H1 (cell line): ENCODE measurements around the gene ARID5B. TPM values are rescaled to one million over a fixed set of nuclear protein-coding genes. Genes with fewer than 3 reads are reported as not detected.

Experiments
- CTCF ChIA-PET: fragments of 300-600 bp; sonication (Branson Sonifier 250); formaldehyde crosslinking; loops from one replicate; lab custom pipeline; 2021; ENCODE audit not compliant: partially characterized antibody; lab: Charles Lee
- POLR2A ChIA-PET: fragments of 300-600 bp; sonication (Branson Sonifier 250); formaldehyde crosslinking; loops from one replicate; lab custom pipeline; 2021; ENCODE audit warnings: inconsistent platforms; ENCODE audit not compliant: partially characterized antibody; lab: Charles Lee
- DNase-seq, 2 experiments: peaks; one replicate each; pipeline versions ENCODE4 v3.0.0 to v3.0.0-alpha.2; 2010 to 2022; ENCODE audit warnings: low spot score in 2 of 2, low read depth in 1 of 2, mixed read lengths in 1 of 2
- FAIRE-seq: peaks from 2 replicates; lab custom pipeline; 2011; peaks lifted over from hg19 to GRCh38; lab: Jason Lieb, UNC
- H2AFZ ChIP-seq: 2 replicates; pipeline ENCODE4 v1.8.1; 2012; ENCODE audit warnings: low read length, inconsistent platforms
- H2AK5ac ChIP-seq: 2 replicates; pipeline ENCODE4 v1.6.1; 2013; ENCODE audit warnings: low read depth, low read length
- H2BK120ac ChIP-seq: replicated peaks from 2 replicates; pipeline ENCODE3; 2013; ENCODE audit warnings: low read depth, low read length, inconsistent platforms
- H2BK12ac ChIP-seq: 2 replicates; pipeline ENCODE4 v1.6.1; 2013; ENCODE audit warnings: low read depth, low read length
- H2BK15ac ChIP-seq: 2 replicates; pipeline ENCODE4 v1.6.1; 2013; ENCODE audit warnings: low read length
- H2BK20ac ChIP-seq: 2 replicates; pipeline ENCODE4 v1.6.1; 2013; ENCODE audit warnings: low read length
- H2BK5ac ChIP-seq: 2 replicates; pipeline ENCODE4 v1.6.1; 2013; ENCODE audit warnings: low read depth, low read length
- H3K14ac ChIP-seq: 2 replicates; pipeline ENCODE4 v1.6.1; 2013; ENCODE audit warnings: inconsistent platforms; ENCODE audit not compliant: insufficient read length
- H3K18ac ChIP-seq: 2 replicates; pipeline ENCODE4 v1.6.1; 2013; ENCODE audit warnings: low read length; ENCODE audit errors: extremely low read depth
- H3K23ac ChIP-seq: 2 replicates; pipeline ENCODE4 v1.6.1; 2013; ENCODE audit warnings: inconsistent platforms; ENCODE audit not compliant: insufficient read length
- H3K23me2 ChIP-seq: 2 replicates; pipeline ENCODE4 v1.6.1; 2013; ENCODE audit warnings: low read depth, low read length
- H3K27ac ChIP-seq: 2 replicates; pipeline ENCODE4 v1.6.1; 2011; ENCODE audit warnings: low read depth, low read length, inconsistent platforms
- H3K27me3 ChIP-seq, 4 experiments: replicated peaks in 1 of 4; 1 replicate in 1 of 4; 2 replicates in 3 of 4; pipeline versions ENCODE4 v1.6.1 to v1.8.1; 2011 to 2013; ENCODE audit warnings: low read length in 3 of 4, mild to moderate bottlenecking in 3 of 4, inconsistent platforms in 2 of 4, mixed read lengths in 2 of 4, moderate library complexity in 1 of 4; ENCODE audit not compliant: control insufficient read depth in 3 of 4, insufficient read depth in 3 of 4; ENCODE audit errors: extremely low read depth in 1 of 4
- H3K36me3 ChIP-seq, 4 experiments: 2 replicates each; pipeline versions ENCODE4 v1.6.1 to v1.8.1; 2011 to 2013; ENCODE audit warnings: mild to moderate bottlenecking in 4 of 4, low read length in 3 of 4, moderate library complexity in 2 of 4, control low read depth in 1 of 4, inconsistent platforms in 1 of 4; ENCODE audit not compliant: insufficient read depth in 4 of 4, control insufficient read depth in 2 of 4
- H3K4ac ChIP-seq: replicated peaks from 2 replicates; pipeline ENCODE3; 2013; ENCODE audit warnings: low read length, low read depth, mixed read lengths, inconsistent platforms; ENCODE audit not compliant: insufficient read length
- H3K4me1 ChIP-seq, 4 experiments: replicated peaks in 1 of 4; 1 replicate in 1 of 4; 2 replicates in 3 of 4; pipeline versions ENCODE4 v1.6.1 to v1.8.1; 2011 to 2013; ENCODE audit warnings: low read length in 3 of 4, inconsistent platforms in 2 of 4, mixed read lengths in 1 of 4; ENCODE audit not compliant: insufficient read depth in 4 of 4, control insufficient read depth in 3 of 4
- H3K4me2 ChIP-seq, 2 experiments: 2 replicates each; pipeline versions ENCODE4 v1.6.1 to v1.8.1; 2011 to 2013; ENCODE audit warnings: low read depth in 2 of 2, low read length in 2 of 2, control low read depth in 1 of 2, inconsistent platforms in 1 of 2, mild to moderate bottlenecking in 1 of 2; ENCODE audit not compliant: insufficient read depth in 1 of 2
- H3K4me3 ChIP-seq, 4 experiments: fragments of 200-600, 300-600 bp in 1 of 4; sonication (generic), shearing (Covaris generic), sonication (Bioruptor Twin) in 1 of 4; 2 replicates each; pipeline versions ENCODE4 v1.5.1 to v1.8.1; 2011 to 2016; ENCODE audit warnings: low read length in 4 of 4, low read depth in 3 of 4, control low read depth in 2 of 4, inconsistent platforms in 2 of 4, mild to moderate bottlenecking in 2 of 4, mixed read lengths in 1 of 4, moderate library complexity in 1 of 4; ENCODE audit not compliant: insufficient read depth in 2 of 4; ENCODE audit errors: extremely low read depth in 1 of 4
- H3K56ac ChIP-seq: replicated peaks from 2 replicates; pipeline ENCODE3; 2013; ENCODE audit warnings: low read depth, mild to moderate bottlenecking, mixed read lengths, low read length, inconsistent platforms; ENCODE audit not compliant: insufficient read length
- H3K79me1 ChIP-seq: 2 replicates; pipeline ENCODE4 v1.6.1; 2013; ENCODE audit warnings: low read depth, low read length, control low read depth
- H3K79me2 ChIP-seq, 2 experiments: 2 replicates each; pipeline versions ENCODE4 v1.6.1 to v1.8.1; 2012 to 2013; ENCODE audit warnings: low read length in 2 of 2, mild to moderate bottlenecking in 2 of 2, inconsistent platforms in 1 of 2; ENCODE audit not compliant: insufficient read depth in 2 of 2, control insufficient read depth in 1 of 2
- H3K9ac ChIP-seq, 4 experiments: replicated peaks in 1 of 4; 1 replicate in 1 of 4; 2 replicates in 3 of 4; pipeline versions ENCODE4 v1.6.1 to v1.8.1; 2011 to 2013; ENCODE audit warnings: low read depth in 3 of 4, low read length in 3 of 4, control low read depth in 2 of 4, mild to moderate bottlenecking in 2 of 4, moderate library complexity in 2 of 4, inconsistent platforms in 1 of 4; ENCODE audit errors: extremely low read depth in 1 of 4
- H3K9me3 ChIP-seq, 2 experiments: 2 replicates each; pipeline versions ENCODE4 v1.6.1 to v1.8.1; 2012 to 2013; ENCODE audit warnings: mild to moderate bottlenecking in 2 of 2, moderate library complexity in 2 of 2, control low read depth in 1 of 2, inconsistent platforms in 1 of 2, low read depth in 1 of 2, low read length in 1 of 2, mixed read lengths in 1 of 2; ENCODE audit not compliant: insufficient read depth in 2 of 2
- H4K20me1 ChIP-seq, 2 experiments: replicated peaks in 1 of 2; 2 replicates each; pipeline versions ENCODE3 to v1.8.1; 2011 to 2013; ENCODE audit warnings: inconsistent platforms in 2 of 2, low read length in 2 of 2, mild to moderate bottlenecking in 1 of 2; ENCODE audit not compliant: insufficient read depth in 2 of 2, control insufficient read depth in 1 of 2
- H4K5ac ChIP-seq: 2 replicates; pipeline ENCODE4 v1.6.1; 2013; ENCODE audit warnings: low read length, low read depth, mixed read lengths, inconsistent platforms; ENCODE audit not compliant: insufficient read length
- H4K8ac ChIP-seq: 2 replicates; pipeline ENCODE4 v1.8.0; 2013; ENCODE audit warnings: mild to moderate bottlenecking, moderate library complexity, low read length, inconsistent platforms; ENCODE audit not compliant: insufficient read depth; ENCODE audit errors: extremely low read depth
- H4K91ac ChIP-seq: replicated peaks from 2 replicates; pipeline ENCODE3; 2013; ENCODE audit warnings: low read length, mixed read lengths, inconsistent platforms; ENCODE audit not compliant: insufficient read length
- ATF2 ChIP-seq: IDR thresholded peaks from 2 replicates; pipeline ENCODE4 v1.6.1; 2012; ENCODE audit warnings: low read length, inconsistent platforms
- BACH1 ChIP-seq: IDR thresholded peaks from 2 replicates; pipeline ENCODE4 v1.6.1; 2012; ENCODE audit warnings: low read length, improper control_type of control experiment
- BRCA1 ChIP-seq: IDR thresholded peaks from 2 replicates; pipeline ENCODE4 v1.6.1; 2012; ENCODE audit warnings: low read depth, low read length, improper control_type of control experiment
- CEBPB ChIP-seq: IDR thresholded peaks from 2 replicates; pipeline ENCODE4 v1.6.1; 2012; ENCODE audit warnings: low read depth, low read length
- CHD1 ChIP-seq: IDR thresholded peaks from 2 replicates; pipeline ENCODE4 v1.6.1; 2012; ENCODE audit warnings: low read depth, low read length, improper control_type of control experiment
- CREB1 ChIP-seq: IDR thresholded peaks from 2 replicates; pipeline ENCODE4 v1.6.1; 2012; ENCODE audit warnings: inconsistent platforms
- EGR1 ChIP-seq: IDR thresholded peaks from 2 replicates; pipeline ENCODE4 v1.6.1; 2011; ENCODE audit warnings: low read depth, low read length, borderline replicate concordance
- POLR2AphosphoS5 ChIP-seq: IDR thresholded peaks from 2 replicates; pipeline ENCODE4 v1.6.1; 2011; ENCODE audit warnings: low read depth, low read length
- RNF2 ChIP-seq: fragments of 200-900, 300-1000 bp; sonication (generic); IDR thresholded peaks from 2 replicates; pipeline ENCODE4 v1.7.1; 2016; ENCODE audit warnings: borderline replicate concordance, low read depth, mild to moderate bottlenecking, antibody characterized with exemption, low read length; ENCODE audit not compliant: poor library complexity, severe bottlenecking; ENCODE audit errors: missing control alignments
- SRF ChIP-seq: IDR thresholded peaks from 2 replicates; pipeline ENCODE4 v1.6.1; 2011; ENCODE audit warnings: mild to moderate bottlenecking, low read depth, low read length, moderate library complexity
- TAF7 ChIP-seq: optimal IDR thresholded peaks from 2 replicates; pipeline ENCODE3; 2011; ENCODE audit warnings: low read depth, mild to moderate bottlenecking, inconsistent platforms, low read length, moderate library complexity, borderline replicate concordance
- WGBS, 2 experiments: shearing (Covaris generic) in 1 of 2; methylation state at CpG; one replicate each; pipeline versions ENCODE4 v1.1.6 to v1.1.7; 2013 to 2015; ENCODE audit warnings: low lambda C conversion rate in 2 of 2, mixed read lengths in 2 of 2, inconsistent platforms in 1 of 2, low coverage in 1 of 2, missing lambda C conversion rate in 1 of 2; ENCODE audit not compliant: insufficient replicate concordance in 2 of 2, insufficient coverage in 1 of 2, insufficient read length in 1 of 2; ENCODE audit errors: extremely low coverage in 1 of 2, missing lambda C conversion rate in 1 of 2; 5-methylcytosine and 5-hydroxymethylcytosine counted together
- polyA plus RNA-seq, 7 experiments: library from polyadenylated mRNA; depleted of rRNA in 3 of 7; stranded (reverse) in 5 of 7; unstranded in 2 of 7; fragments of >200 nt in 5 of 7; fragments of 200-250 nt in 2 of 7; gene quantifications; 1 replicate in 5 of 7; 2 replicates in 1 of 7; 4 replicates in 1 of 7; pipeline versions ENCODE4 v1.2.1 to v1.2.3, GENCODE V29; 2011 to 2013; ENCODE audit warnings: missing spikeins in 2 of 7, mixed read lengths in 2 of 7
- total RNA-seq: library from RNA; stranded (reverse); fragmentation: NEBNext Ultra II Directional; extraction: Animal tissue kit (Norgen Biotek cat#: 25700); gene quantifications from 2 replicates; pipeline ENCODE4 v1.2.1, GENCODE V29; 2021

ARID5B gene
- total and polyA plus RNA-seq, 2 of the 8 experiments (the other 6 are each of a cell fraction or from before 2014, with no cell fraction given), result 0.21 to 1.1 TPM

GRCh38 chr10:61937631-61938351 lies 36.3 kb downstream of the ARID5B start:
- Histone ChIP-seq H2AK5ac (no peak overlapping the region), H2BK20ac (no peak overlapping the region), H3K4ac (no peak overlapping the region), H3K27ac (no peak overlapping the region), H3K23ac (no peak overlapping the region), H2BK15ac (no peak overlapping the region), H4K8ac (no peak overlapping the region), H3K27me3 (no peaks in the 10 kb centered on the region), H3K4me1 (no peaks in the 10 kb centered on the region), H3K4me2 (no peak overlapping the region), H4K5ac (no peak overlapping the region), H3K14ac (no peak overlapping the region), H2BK120ac (no peak overlapping the region), H4K20me1 (no peaks in the 10 kb centered on the region), H3K9ac (no peak overlapping the region), H3K23me2 (peaks cover 1% of the 10 kb centered on the region; the same call in 1 of the 2 replicates), H2AFZ (no peak overlapping the region)
- WGBS, 2 experiments, result 95% methylated on average over 1 of the region's 1 CpG; no CpG with 5 or more reads in 1 of the 2 experiments
- CTCF ChIA-PET, result interaction anchor here (0.6 to 1.2 kb wide), 3 partner anchors 12 to 101 kb away, joined by 3 to 4 read pairs (median 3); no protein-coding TSS in a partner anchor
- TF ChIP-seq SRF, result no peak
- TF ChIP-seq TAF7, result no peak
- no peak for TF ChIP-seq CEBPB
- TF ChIP-seq CREB1, result no peak
- no peak for TF ChIP-seq BRCA1
- no peak for TF ChIP-seq ATF2
- TF ChIP-seq CHD1, result no peak
- TF ChIP-seq RNF2, result no peak
- TF ChIP-seq EGR1, result no peak
- no peak for TF ChIP-seq POLR2AphosphoS5
- no peak for TF ChIP-seq BACH1
- TF ChIP-seq, all 59 proteins: peak for 0
- Histone ChIP-seq H3K36me3 (no peaks in the 10 kb centered on the region), H3K56ac (no peak overlapping the region), H2BK5ac (no peak overlapping the region), H3K4me3 (no peak overlapping the region), H4K91ac (no peak overlapping the region), H2BK12ac (no peak overlapping the region), H3K18ac (no peak overlapping the region), H3K79me1 (no peaks in the 10 kb centered on the region), H3K79me2 (no peaks in the 10 kb centered on the region), H3K9me3 (no peaks in the 10 kb centered on the region)
- DNase-seq (no peak), FAIRE-seq (no peak)
- POLR2A ChIA-PET, result interaction anchor here (1.0 kb wide), 1 partner anchor 12 kb away, joined by 3 read pairs; no protein-coding TSS in a partner anchor
